ENCODE results near the gene WDR35.
A peak's percentile ranks its signal among the peaks of the same experiment; 100 is the strongest.

The WDR35 gene

DNA sequence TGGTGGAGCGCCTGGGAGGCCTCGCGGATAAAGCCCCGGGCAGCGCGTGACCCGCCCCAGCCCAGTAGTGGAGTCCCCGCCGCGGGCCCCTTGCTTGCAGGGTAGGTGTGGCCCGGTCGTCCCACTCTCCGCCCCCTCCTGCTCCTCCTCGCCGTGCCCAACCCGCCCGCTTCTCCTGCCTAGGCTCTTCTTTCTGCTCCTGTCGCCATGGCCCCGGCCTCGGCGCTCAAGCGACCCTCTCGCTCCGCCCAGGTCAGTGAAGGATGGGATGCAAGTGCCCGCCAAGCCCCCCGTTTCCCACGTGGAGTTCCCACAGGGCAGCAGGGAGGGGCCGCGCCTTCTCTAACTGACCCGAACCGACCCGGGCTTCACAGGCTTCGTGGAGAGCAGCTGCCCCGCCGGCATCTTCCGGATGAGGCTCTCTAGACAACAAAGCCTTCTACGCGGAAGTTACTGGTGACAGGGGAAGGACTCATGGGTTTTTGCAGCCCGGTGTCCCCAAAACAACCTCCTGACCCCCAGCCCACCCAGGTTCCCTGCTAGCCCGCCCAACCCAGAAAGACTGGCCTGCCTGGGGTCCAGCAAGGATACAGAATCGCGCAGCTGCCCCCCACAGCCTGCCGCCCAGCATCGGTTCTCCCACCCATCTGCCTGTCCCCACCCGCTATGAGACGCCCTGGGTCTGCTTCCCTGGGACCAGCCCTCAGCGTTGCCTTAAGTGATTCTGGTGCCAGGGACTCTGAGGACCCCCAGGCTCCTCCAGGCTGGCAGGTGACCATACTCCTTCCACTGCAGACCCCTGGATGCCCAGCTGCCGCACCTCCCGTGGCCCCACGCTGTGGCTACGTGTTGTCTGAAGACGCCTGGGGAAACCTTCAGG is 121.0 kb downstream of the WDR35 start:
- H3K4me3 ChIP-seq (ENCODE audit: control insufficient read depth, low read depth, low read length): peak overlapping the region; percentile 49
- DNase-seq (ENCODE audit: low read depth): peak; percentile 9
- TF ChIP-seq, protein P1, sequence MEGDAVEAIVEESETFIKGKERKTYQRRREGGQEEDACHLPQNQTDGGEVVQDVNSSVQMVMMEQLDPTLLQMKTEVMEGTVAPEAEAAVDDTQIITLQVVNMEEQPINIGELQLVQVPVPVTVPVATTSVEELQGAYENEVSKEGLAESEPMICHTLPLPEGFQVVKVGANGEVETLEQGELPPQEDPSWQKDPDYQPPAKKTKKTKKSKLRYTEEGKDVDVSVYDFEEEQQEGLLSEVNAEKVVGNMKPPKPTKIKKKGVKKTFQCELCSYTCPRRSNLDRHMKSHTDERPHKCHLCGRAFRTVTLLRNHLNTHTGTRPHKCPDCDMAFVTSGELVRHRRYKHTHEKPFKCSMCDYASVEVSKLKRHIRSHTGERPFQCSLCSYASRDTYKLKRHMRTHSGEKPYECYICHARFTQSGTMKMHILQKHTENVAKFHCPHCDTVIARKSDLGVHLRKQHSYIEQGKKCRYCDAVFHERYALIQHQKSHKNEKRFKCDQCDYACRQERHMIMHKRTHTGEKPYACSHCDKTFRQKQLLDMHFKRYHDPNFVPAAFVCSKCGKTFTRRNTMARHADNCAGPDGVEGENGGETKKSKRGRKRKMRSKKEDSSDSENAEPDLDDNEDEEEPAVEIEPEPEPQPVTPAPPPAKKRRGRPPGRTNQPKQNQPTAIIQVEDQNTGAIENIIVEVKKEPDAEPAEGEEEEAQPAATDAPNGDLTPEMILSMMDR (conservative IDR thresholded peaks at IDR 0.05; ENCODE audit: control insufficient read depth, insufficient read depth, low read depth, low read length): no peak

DNA sequence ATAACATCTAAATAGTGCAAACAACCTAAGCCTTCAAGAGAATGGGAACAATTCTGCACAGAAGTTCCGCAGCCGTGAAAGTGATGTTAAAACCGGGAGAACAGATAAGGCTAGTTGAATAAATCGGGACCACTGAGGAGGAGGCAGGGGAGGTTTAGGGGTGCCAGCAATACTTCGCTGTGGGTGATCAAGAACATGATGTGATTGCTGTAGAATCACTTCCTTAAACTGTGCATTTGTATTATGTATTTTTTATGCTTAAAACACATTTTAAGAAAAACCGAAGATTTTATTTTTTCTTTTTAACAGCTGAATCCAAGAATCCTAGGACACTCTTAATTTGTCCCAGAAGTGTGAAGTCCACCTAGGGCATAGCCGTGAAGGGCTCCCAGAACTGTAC is 121.7 kb downstream of the WDR35 start:
- H3K4me3 ChIP-seq (ENCODE audit: control insufficient read depth, low read depth, low read length): peak overlapping the region; percentile 49
- no peak for DNase-seq (ENCODE audit: low read depth)
- TF ChIP-seq, protein P1 (conservative IDR thresholded peaks at IDR 0.05; ENCODE audit: control insufficient read depth, insufficient read depth, low read depth, low read length): no peak

DNA sequence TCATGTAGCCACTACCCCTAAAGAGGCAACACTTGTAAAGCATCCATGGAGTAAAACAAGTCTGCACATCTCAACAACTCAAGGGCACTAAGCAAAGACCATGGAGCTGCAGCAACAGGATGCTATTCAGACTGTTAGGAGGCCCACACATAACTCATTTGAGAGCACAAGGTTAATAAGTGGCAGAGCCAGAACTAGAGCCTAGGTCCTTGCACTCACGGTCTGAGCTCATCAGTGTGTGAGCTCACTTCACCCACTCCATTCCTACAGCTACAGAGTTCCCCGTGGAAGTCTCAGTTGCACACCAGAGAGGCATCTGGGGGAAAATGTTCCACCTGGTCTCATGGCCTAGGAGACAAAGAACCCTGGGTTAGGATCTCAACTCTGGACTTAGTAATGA is 123.1 kb downstream of the WDR35 start:
- no peak for DNase-seq (ENCODE audit: low read depth)
- H3K4me3 ChIP-seq (ENCODE audit: control insufficient read depth, low read depth, low read length): no peak overlapping the region

DNA sequence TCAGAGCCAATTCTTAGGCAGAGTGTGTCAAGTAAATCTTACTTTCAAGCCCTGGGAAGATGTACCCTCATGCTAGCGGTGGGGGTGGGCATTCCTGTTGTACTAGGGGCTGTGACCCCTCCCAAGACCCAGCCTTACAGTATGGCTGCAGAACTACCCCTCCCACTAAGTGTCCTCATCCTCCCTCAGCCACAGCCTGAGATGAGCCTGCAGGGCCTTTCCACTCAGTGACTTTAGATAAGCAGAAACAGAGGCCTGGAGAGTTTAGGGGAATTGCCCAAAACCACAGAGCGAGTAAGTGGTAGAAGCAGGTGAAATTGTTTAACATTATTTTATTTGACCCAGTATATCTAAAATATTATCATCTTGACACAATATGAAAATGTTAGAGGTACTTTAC is 124.8 kb downstream of the WDR35 start:
- TF ChIP-seq, protein P1 (conservative IDR thresholded peaks at IDR 0.05; ENCODE audit: control insufficient read depth, insufficient read depth, low read depth, low read length): no peak
- no peak for DNase-seq (ENCODE audit: low read depth)
- H3K4me3 ChIP-seq (ENCODE audit: control insufficient read depth, low read depth, low read length): no peak overlapping the region

More for the DNA sequence above, 123.1 kb downstream of the WDR35 start:
- TF ChIP-seq, protein P1 (conservative IDR thresholded peaks at IDR 0.05; ENCODE audit: control insufficient read depth, insufficient read depth, low read depth, low read length): no peak

DNA sequence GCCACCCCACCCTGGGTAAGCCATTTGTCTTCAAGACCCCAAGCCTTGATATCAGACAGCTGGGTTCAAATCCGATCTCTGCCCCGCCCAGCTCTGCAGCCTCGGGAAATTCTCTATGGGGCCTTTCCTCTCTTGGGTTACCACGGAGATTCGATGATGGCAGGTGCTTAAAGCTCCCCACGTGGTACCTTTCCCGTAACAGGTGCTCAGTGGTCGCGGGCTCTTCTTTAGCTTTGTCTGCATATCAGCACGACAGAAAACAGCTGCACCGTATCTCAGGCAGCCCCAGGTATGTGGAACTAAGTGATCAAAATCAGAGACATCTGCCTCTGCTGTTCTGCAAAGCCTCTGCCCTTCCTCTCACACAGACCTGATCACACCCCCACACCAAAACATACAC is 125.5 kb downstream of the WDR35 start:
- TF ChIP-seq, protein P1 (conservative IDR thresholded peaks at IDR 0.05; ENCODE audit: control insufficient read depth, insufficient read depth, low read depth, low read length): no peak
- no peak for DNase-seq (ENCODE audit: low read depth)
- no peak overlapping the region for H3K4me3 ChIP-seq (ENCODE audit: control insufficient read depth, low read depth, low read length)

DNA sequence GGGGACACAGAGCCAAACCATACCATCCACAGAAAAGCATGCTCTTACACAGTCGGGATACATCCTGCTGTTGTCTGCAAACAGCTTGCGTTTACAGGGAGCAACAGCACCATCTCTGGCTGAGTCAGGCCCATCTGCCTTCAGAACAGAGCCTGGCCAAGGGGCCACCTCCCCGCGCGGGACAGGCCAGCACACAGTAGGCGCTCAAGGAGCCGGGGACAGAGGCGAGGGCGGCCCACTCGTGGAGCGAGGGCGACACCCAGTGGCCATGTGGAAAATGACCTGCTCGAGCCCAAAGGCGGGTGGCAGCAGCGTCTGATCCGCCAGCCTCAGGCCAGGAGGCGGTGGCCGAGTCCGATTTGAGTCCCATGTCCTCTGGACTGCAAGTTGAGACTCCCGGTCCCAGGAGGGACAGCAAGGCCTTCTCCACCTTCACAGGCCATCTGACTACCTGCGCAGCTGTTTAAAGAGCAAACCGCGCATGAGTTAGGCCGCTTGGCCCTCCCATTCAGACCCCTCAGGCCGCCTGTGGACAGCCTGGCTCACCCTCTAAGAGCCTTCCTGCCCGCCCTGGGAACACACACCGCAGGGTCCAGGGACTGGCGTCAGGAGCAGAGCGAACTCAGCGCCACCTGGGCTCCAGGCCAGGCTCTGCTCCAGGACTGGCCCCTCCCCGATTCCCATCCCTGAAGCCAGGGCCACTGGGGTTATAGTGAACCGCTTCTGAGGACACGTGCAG is 126.4 kb downstream of the WDR35 start:
- TF ChIP-seq, protein P1 (conservative IDR thresholded peaks at IDR 0.05; ENCODE audit: control insufficient read depth, insufficient read depth, low read depth, low read length): peak; percentile 75
- peak; percentile 75 for DNase-seq (ENCODE audit: low read depth)
- H3K4me3 ChIP-seq (ENCODE audit: control insufficient read depth, low read depth, low read length): no peak overlapping the region
